ENCODE results near the gene POU2F3. TPM values are rescaled to one million over a fixed set of nuclear protein-coding genes. Genes with fewer than 3 reads are reported as not detected.

The POU2F3 gene
- total and polyA plus RNA-seq, 2 of the 4 experiments (the other 2 are of a cell fraction) = under 0.01 to 0.09 TPM

- no peak overlapping the region for H2BK5ac ChIP-seq (ENCODE audit: low read depth, low read length, poor library complexity, severe bottlenecking)
- peaks cover 7% of the 10 kb centered on the region for H3K9me1 ChIP-seq (ENCODE audit: insufficient read depth, low read length)
- H4K5ac ChIP-seq (ENCODE audit: low read depth, low read length) = no peak overlapping the region
- no peak overlapping the region for H3K4me3 ChIP-seq (ENCODE audit: insufficient read depth, low read depth, low read length)
- no peak overlapping the region for H3K18ac ChIP-seq (ENCODE audit: low read depth, low read length)
- no peak for TF ChIP-seq CHD1 (IDR thresholded peaks at IDR 0.05; ENCODE audit: low read depth, low read length)
- TF ChIP-seq MAFK (IDR thresholded peaks at IDR 0.05; ENCODE audit: low read depth, low read length) = 0 out of 2 replicates have a peak, but pooled peaks have one; percentile 37
- no peak for TF ChIP-seq POLR2A (IDR thresholded peaks at IDR 0.05; ENCODE audit: low read depth, low read length)
- H3K14ac ChIP-seq (replicated peaks; ENCODE audit: low read depth, low read length) = 0 out of 2 replicates have a peak overlapping the region, but pooled peaks have one; percentile 7
- no peaks in the 10 kb centered on the region for H3K27me3 ChIP-seq (ENCODE audit: control insufficient read depth, insufficient read depth, low read length)
- H2AK5ac ChIP-seq (ENCODE audit: low read depth, low read length) = no peak overlapping the region
- in situ Hi-C loops (cut with MboI; ENCODE audit: low sequenced_read_pairs) (loop anchor here (25.0 kb wide), 1 partner anchor 93 kb away; no protein-coding TSS in a partner anchor), intact Hi-C loops (cut with micrococcal nuclease) (no loop called here), dilution Hi-C loops (cut with HindIII; ENCODE audit: low sequenced_read_pairs, unreplicated experiment) (no loop called here)
- no peak overlapping the region for H3K56ac ChIP-seq (ENCODE audit: extremely low read depth, insufficient read depth, low read length)
- no peak overlapping the region for H2BK120ac ChIP-seq (ENCODE audit: low read depth, low read length)
- no peaks in the 10 kb centered on the region for H3K36me3 ChIP-seq (ENCODE audit: control insufficient read depth, insufficient read depth, low read length)
- no peak overlapping the region for H2BK15ac ChIP-seq (ENCODE audit: low read depth, low read length)
- no peak overlapping the region for H4K91ac ChIP-seq (ENCODE audit: insufficient read depth, low read depth, low read length)
- no peak overlapping the region for H2BK20ac ChIP-seq (ENCODE audit: low read depth, low read length)
- H3K27ac ChIP-seq (ENCODE audit: insufficient read depth, low read length) = no peak overlapping the region
- no peak overlapping the region for H3K9ac ChIP-seq (ENCODE audit: low read depth, low read length)
- WGBS, 2 experiments (ENCODE audit: extremely low coverage in 2 of 2, insufficient read length in 1 of 2) = no CpG with 5 or more reads among the region's 1 CpG
- H4K8ac ChIP-seq (ENCODE audit: low read depth in 2 of 2, low read length in 2 of 2) = no peak overlapping the region
- peaks cover 8% of the 10 kb centered on the region for H3K4me1 ChIP-seq (ENCODE audit: control insufficient read depth, insufficient read depth, low read length)
- peaks cover 0 to 52% of the 10 kb centered on the region in 2 experiments; a peak in 2 of 4 replicates for H3K79me1 ChIP-seq (ENCODE audit: low read depth in 1 of 2, low read length in 2 of 2)
- H3K23ac ChIP-seq (ENCODE audit: low read depth, low read length) = peak overlapping the region; percentile 2; the same call in 1 of the 2 replicates
- H3K9me3 ChIP-seq (ENCODE audit: control insufficient read depth, insufficient read depth, low read length) = no peaks in the 10 kb centered on the region
- ChIA-PET CTCF (no interaction called here), POLR2A (ENCODE audit: unreplicated experiment) (no interaction called here)
- H2AK9ac ChIP-seq (replicated peaks; ENCODE audit: low read depth, low read length, poor library complexity) = no peak overlapping the region
- no peak overlapping the region for H3K4ac ChIP-seq (ENCODE audit: low read depth, low read length)
- no peak overlapping the region for H2AFZ ChIP-seq (replicated peaks; ENCODE audit: low read length, poor library complexity)
- peak overlapping the region; percentile 31 for H3K4me2 ChIP-seq (ENCODE audit: low read depth, low read length)
- ATAC-seq (ENCODE audit: low read depth) = no peak
- H4K20me1 ChIP-seq (ENCODE audit: insufficient read depth, low read length) = peaks cover 85% of the 10 kb centered on the region
- BruUV-seq (replicated peaks) = no TSS peak
- DNase-seq = peak; percentile 43
These were observed 104.5 kb downstream of the POU2F3 start for GRCh38 chr11:120344302-120345004.
